NCI-H2081 (cell line): ENCODE results near the gene CYP4B1.

Source experiments
- DNase-seq, 2 experiments: peaks; one replicate each; lab custom pipeline; 2025; lab: John Stamatoyannopoulos, UW

CYP4B1 gene

GRCh38 chr1:46797696-46798470 is 963 bp upstream of the CYP4B1 start:
- no peak for DNase-seq

DNA sequence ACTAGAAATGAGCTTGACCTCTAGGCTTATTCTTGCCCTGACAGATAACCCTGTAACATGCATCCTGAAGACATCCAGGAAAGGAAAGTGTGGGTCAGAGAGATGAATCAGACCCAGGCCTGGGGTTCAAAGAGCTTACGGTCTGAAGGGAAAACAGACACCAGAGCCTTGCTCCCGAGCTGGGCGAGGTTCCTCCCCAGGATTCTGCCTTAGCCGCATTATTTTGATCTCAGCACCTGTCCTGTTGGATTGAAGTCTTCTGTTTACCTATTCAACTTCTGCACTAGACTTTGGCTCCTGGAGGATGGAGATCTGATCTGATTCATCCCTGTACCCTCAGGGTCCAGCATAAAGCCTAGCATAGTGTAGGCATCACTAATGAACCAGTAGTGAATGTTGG is 1.9 kb downstream of the CYP4B1 start:
- DNase-seq, result no peak

- no peak for DNase-seq
Measured at GRCh38 chr1:46801323-46802055, 2.6 kb downstream of the CYP4B1 start.

GRCh38 chr1:46802081-46802480 is 3.2 kb downstream of the CYP4B1 start:
- no peak for DNase-seq

- DNase-seq, result no peak
Measured at GRCh38 chr1:46802901-46803574, 4.2 kb downstream of the CYP4B1 start.

DNA sequence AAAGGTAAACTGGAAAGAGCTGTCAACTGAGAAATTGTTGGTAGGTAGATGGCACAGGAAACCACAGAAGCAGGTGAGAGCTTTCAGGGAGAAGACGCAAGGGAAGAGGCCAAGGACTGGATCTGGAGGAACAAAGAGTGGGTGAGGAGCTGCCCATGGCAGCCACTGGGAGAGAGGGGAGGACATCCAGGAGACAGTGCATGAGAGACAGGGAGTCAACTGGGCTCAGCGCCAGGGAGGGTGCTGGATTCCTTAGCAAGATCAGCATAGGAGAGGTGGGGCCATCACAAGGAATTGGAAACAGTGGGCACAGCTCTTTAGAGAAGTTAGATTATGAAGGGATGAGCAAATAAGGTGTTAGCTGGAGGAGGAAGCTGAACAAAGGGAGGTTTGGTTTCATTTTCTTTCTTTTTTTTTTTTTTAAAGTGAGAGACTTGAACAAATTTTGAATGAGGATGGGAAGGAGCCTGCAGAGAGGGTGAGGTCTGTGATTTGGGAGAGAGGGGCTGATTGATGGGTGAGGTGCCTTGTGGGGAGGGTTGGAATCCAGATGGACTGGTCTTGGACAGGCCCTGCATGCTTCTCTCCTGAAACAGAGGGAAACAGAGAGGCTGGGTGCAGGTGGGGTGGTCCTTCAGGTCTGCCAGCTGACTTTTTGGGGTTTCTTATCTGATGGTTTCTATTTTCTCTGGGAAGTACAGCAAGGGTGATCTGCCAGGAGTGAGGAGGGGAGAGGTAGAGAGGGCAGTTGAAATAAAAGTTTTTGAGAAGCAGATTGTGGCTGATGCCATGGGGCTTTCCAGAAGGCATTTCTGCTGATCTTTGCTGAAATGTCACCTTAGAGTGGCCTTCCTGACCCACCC is 5.4 kb downstream of the CYP4B1 start:
- no peak for DNase-seq

DNA sequence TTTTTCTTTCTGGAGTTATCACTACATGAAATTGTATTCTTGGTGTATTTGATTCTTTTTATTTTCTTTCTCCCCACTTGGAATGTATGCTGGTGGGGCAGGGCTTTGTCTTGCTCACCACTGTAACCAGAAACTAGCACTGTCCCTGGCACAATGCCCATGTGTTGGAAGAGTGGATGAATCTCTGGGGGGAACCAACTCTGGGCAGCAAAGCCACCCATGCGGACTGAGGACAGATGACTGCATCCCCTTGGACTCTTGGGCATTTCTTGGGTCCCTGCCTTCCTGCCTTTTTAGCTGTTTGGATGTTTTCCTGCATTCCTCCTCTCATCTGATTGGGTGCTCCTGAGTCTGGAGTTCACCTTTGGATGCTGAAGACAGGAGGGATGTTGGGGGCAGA is 6.1 kb downstream of the CYP4B1 start:
- DNase-seq, result no peak

- no peak for DNase-seq
Measured at GRCh38 chr1:46805755-46806154, 6.9 kb downstream of the CYP4B1 start.

DNA sequence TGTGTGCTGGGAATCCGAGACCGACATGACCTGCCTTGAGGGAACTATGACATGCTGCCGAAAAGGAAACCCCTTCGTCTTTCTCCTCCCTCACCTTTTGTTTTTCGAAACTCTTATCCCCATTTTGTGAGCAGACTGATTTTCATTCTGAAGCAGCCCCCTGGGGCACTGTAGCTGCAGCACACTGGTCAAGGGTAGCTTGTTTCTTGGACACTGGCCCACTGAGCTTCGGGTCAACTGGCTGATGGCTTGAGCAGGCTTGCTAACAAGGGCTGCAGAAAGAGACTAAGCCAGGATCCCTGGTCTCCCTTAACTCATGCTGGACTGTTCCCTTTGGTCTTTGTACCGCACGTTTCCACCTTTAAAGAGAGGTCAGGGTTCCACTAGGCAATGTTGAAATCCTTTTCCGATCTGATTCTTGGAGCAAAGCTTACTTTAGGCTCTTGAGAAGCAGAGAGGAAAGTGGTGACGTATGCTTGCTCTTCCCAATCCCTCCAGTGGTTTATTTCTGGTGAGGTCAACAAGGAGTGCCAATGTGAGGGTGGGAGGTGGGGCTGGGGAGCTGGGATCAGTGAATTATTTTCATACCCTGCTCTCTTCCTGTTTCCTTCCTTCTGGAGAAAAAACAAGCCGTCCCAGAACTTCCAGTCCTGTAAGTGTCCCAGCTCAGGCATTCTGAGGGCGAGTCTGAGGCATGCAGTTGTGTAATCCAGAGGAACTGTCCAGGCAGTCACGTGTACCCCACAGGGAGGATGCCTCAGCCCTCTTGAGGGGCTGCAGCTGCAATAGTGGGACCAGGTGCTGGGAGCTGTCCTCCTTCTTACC is 7.6 kb downstream of the CYP4B1 start:
- no peak for DNase-seq

DNA sequence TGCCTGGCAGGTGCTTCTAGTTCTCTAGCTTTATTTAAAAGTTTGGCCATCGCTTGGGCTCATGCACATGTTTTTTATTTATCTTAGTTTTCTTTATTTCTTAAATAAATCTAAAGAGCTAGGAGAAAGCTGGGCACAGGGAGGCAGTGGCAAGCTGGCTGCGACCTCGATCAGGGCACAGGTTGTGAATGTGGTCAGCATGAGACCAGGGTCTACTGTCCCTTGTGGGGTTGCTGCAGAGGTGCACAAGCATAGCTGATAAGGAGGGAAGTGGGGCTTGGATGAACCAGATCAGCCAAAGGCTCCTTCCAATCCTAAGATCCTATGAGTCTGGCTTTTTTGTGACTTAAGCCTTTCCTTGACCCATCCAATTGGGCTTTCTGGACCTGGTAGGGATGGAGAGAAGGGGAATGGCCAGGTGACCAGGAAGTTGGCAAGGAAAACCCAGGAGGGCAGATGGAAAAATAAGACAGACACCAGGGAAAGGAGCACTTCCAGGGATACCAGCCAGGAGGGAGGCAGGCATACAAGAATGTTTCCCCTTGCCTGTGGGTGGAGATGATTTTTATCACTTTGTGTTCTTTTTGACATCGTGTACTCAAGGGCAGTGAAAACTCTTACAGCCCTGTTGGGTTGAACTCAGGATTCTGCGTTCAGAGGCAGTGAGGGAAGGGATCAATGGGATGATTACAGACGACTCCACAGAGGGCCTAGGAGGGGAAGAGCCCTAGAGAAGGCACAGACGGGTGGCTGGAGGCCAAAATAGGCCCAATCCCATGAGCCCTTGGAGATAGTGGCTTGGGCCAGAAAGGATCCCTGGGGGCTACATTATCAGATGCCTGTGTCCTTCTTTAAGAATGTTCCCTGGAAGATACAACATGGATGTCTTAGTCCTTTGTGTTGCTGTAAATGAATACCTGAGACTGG is 8.5 kb downstream of the CYP4B1 start:
- no peak for DNase-seq

- no peak for DNase-seq
Measured at GRCh38 chr1:46809071-46809470, 10.2 kb downstream of the CYP4B1 start.

- no peak for DNase-seq
Measured at GRCh38 chr1:46809904-46810303, 11.1 kb downstream of the CYP4B1 start.

GRCh38 chr1:46810596-46810995 is 11.8 kb downstream of the CYP4B1 start:
- DNase-seq, result no peak

- DNase-seq, result no peak
Measured at GRCh38 chr1:46811053-46811452, 12.2 kb downstream of the CYP4B1 start.

DNA sequence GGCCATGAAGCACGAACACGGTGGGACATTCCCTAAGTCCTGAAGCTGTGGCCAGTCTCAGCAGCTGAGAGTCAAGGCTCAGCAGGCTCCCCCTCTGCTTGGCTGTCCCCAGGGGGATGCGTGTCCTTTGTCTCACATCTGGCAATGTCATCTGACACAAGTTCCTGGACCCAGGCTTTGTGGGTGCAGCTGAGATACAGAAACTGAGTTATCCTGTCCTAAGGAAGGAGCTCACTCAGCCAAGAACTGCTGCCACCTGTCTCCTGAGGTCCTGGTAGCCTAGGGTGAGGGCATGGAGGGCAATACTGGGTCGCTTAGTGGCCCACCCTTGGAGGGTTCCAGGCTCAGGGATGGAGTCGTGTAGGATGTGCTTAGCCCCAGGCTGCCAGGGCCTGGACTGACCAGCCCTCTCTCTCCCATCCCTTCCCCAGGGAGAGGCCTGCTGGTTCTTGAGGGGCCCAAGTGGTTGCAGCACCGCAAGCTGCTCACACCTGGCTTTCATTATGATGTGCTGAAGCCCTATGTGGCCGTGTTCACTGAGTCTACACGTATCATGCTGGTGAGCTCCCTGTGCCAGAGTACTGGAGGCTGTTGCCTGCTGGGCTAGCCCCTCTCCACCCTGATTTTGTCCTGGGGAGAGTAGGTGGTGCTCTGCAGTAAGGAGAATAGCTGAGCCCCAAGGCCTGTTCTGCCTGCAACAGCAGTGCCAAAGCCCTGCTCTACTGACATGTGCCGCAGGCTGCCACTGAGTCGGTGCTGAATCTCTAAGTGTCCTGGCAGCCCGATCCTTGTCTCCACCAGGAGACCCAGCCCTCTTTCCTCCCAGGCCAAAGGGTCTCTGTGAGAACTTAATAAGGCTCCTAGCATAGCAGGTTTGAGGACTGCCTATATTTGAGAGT is 13.5 kb downstream of the CYP4B1 start:
- no peak for DNase-seq

- no peak for DNase-seq
Measured at GRCh38 chr1:46812996-46813857, 14.4 kb downstream of the CYP4B1 start.

- DNase-seq, result no peak
Measured at GRCh38 chr1:46813858-46814396, 15.1 kb downstream of the CYP4B1 start.

GRCh38 chr1:46815133-46815532 is 16.3 kb downstream of the CYP4B1 start:
- no peak for DNase-seq
